ENCODE measurements around the gene CRYAA.

The CRYAA gene

GRCh38 chr21:43206231-43207042 lies 37.6 kb downstream of the CRYAA start:
- no peak for DNase-seq

- DNase-seq: no peak
These were observed 38.2 kb downstream of the CRYAA start for GRCh38 chr21:43207043-43207315.

DNA sequence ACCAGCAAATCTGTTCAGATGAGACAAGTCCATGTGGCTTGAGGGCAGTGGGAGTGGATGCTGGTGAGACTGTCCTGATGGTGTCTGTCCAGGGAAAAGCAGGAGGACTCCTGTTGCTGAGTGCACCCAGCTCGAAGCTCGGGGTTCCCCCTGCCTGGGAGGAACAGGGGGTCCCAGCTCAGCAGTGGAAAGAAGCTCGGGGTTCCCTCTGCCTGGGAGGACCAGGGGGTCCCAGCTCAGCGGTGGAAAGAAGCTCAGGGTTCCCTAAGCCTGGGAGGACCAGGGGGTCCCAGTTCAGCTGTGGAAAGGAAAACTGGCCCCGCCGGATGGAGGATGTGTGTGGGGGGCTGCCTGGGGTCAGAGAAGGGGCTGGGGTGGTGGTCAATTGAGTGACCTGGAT lies 39.1 kb downstream of the CRYAA start:
- no peak for DNase-seq

GRCh38 chr21:43208561-43209332 lies 39.9 kb downstream of the CRYAA start:
- no peak for DNase-seq

DNA sequence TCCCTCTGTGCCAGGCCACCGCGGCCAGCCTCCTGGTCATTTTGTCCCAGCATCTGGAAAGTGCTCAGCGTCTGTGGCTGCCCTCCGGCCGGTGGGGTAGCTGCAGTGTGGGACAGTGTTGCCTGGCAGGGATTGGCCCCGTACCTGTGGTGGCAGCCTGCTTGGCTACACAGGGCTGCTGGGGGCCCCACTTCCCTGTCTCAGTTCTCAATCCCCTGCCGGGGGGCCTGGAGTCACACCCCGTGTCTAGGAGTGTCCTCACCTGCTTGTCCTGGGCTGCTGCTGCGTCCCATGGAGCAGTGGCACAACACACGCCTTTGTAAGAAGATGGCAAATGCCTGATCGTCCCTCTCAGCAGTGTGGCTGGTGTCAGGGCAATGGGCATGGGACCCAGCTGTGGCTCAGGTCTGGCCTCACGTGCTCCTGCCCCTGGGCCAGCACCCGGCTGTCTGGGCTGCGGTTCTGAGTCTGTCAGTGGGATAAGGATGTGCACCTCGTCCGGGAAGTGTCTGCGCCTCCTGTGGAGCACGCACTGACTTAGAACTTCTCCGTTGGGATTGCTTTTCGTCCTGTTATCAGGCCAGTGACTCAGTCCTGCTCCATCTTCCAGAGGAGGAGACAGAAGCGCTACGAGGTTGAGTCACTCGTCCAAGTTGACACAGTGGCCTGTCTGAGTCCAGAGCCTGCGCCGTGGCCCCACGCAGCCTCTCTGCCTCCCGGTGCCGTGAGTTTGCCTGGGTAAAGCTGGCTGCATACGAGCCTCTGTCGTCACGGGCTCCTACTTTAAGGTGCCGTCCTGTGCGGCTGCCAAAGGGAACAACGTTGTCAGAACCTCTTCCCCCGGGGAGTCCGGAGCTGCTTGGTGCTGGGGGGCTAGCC lies 41.0 kb downstream of the CRYAA start:
- DNase-seq: no peak

GRCh38 chr21:43210454-43211071 lies 41.8 kb downstream of the CRYAA start:
- DNase-seq: no peak

DNA sequence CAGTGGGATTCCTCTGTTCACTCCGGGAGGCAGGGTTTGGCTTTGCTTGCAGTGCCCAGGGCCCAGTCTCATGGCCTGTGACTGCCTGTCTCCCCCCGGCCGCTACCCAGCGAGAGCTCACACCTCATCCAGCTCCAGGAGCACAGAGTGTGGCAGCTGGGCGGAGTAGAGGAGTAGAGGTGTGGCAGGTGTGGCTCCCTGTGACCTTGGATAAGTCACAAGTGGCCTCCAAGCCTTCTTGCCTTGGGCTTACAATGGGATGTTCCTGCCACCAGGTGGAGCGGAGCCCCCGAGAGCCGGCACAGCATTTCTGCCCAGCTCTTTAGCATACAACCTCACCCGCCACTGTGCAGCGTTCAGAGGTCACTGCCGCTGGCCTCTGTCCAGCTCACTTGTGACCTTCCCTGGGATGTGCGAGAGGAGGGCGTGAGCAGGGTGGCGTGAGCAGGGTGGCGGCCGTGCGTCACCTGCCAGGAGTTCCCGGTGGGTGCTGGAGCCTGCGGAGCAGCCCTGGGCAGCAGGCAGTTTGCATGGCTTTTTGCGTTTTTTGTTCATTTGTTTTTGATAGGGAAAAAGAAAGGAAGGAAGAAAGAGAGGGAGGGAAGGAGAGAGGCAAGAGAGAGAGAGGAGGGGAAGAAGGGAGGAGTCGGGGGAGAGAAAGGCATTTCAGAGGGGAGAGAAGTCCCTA lies 42.4 kb downstream of the CRYAA start:
- no peak for DNase-seq

DNA sequence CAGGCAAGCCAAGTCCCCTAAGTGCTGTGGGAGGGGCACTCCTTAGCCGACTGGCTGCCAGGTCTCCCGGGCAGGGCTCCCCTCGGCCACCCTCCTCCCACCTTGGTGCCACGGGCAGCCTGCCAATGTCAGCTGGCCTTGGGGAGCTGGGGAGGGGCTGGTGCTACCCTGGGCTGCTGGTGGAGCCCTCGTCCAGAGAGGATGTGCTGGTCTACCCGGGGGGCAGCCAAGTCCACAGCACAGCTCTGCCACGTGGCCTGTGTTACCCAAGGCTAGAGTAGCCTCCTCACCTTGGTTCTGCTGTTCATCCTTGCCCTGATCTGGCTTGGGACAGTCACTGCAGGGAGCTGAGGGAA lies 42.9 kb downstream of the CRYAA start:
- no peak for DNase-seq

All from activated CD4-positive, CD25-positive, alpha-beta regulatory T cell treated with anti-CD3 and anti-CD28 coated beads, Interleukin-2, amount 50 U/mL, for 72 hours (primary cell).